ENCODE data around the gene ZNF511. TPM values are rescaled to one million over a fixed set of nuclear protein-coding genes. Genes with fewer than 3 reads are reported as not detected.

ZNF511 gene
- total and polyA plus RNA-seq, 5 experiments from 2014 or later = 38.0 to 80.4 (median 75.9) TPM

DNA sequence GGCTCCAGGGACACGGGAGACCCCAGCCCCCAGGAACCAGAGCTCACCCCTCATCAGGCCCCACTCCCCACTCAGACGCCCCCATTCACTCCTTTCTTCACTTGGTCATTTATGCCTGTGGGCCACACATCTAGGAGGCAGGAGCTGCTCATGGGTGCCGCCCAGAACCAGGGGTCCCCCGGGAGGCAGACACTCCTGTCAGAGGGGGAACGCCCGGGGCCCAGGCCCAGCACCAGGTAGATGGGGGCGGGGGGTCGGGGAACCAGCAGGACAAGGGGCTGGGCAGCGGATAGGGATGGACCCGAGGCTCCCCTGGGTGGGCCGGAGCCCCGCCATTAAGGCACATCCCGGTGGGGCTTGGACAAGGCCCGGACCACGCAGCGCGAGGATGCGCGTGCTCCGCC, 16.1 kb downstream of the ZNF511 start:
- H3K27ac Mint-ChIP-seq = peak overlapping the region in 2 of 10 donors; percentile 39 to 75
- DNase-seq (peak in 1 of 10 donors; percentile 53), ATAC-seq (no peak)
- peaks cover 6 to 51% (median 23%) of the 10 kb centered on the region in 5 donors for H3K27me3 Mint-ChIP-seq
- POLR2A ChIA-PET = interaction anchor here (1.1 kb wide), 1 partner anchor 15 kb away, joined by 3 read pairs; no protein-coding TSS in a partner anchor
- peak overlapping the region in 7 of 10 donors; percentile 29 to 90 (median 48) for H3K4me3 Mint-ChIP-seq
- H3K9me3 Mint-ChIP-seq = peaks cover 0 to 3% (median 0%) of the 10 kb centered on the region in 9 donors
- peaks cover 9 to 19% (median 13%) of the 10 kb centered on the region in 4 donors for H3K4me1 Mint-ChIP-seq
- H3K36me3 Mint-ChIP-seq = no peaks in the 10 kb centered on the region

GRCh38 chr10:133325440-133326222, 16.9 kb downstream of the ZNF511 start:
- Mint-ChIP-seq H3K9me3 (no peaks in the 10 kb centered on the region), H3K36me3 (no peaks in the 10 kb centered on the region), H3K4me1 (peaks cover 7 to 21% (median 15%) of the 10 kb centered on the region in 4 donors), H3K4me3 (peak overlapping the region; percentile 76 to 90 (median 82)), H3K27ac (peak overlapping the region in 6 of 10 donors; percentile 9 to 75 (median 58)), H3K27me3 (peaks cover 6 to 43% (median 18%) of the 10 kb centered on the region in 5 donors)
- POLR2A ChIA-PET = interaction anchor here (1.5 kb wide), 1 partner anchor 10 kb away, joined by 5 read pairs; no protein-coding TSS in a partner anchor
- peak; percentile 14 to 37 for ATAC-seq
- DNase-seq = peak in 5 of 10 donors; percentile 22 to 65 (median 32)

- no peaks in the 10 kb centered on the region for H3K36me3 Mint-ChIP-seq
- peak overlapping the region; percentile 14 to 88 (median 52) for H3K4me3 Mint-ChIP-seq
- peaks cover 7 to 21% (median 15%) of the 10 kb centered on the region in 4 donors for H3K4me1 Mint-ChIP-seq
- no peak for ATAC-seq
- POLR2A ChIA-PET = interaction anchor here (1.5 kb wide), 1 partner anchor 10 kb away, joined by 5 read pairs; no protein-coding TSS in a partner anchor
- H3K27ac Mint-ChIP-seq = no peak overlapping the region
- no peaks in the 10 kb centered on the region for H3K9me3 Mint-ChIP-seq
- peaks cover 6 to 42% (median 22%) of the 10 kb centered on the region in 5 donors for H3K27me3 Mint-ChIP-seq
- no peak for DNase-seq
Observed at GRCh38 chr10:133326223-133326551, 17.5 kb downstream of the ZNF511 start.

DNA sequence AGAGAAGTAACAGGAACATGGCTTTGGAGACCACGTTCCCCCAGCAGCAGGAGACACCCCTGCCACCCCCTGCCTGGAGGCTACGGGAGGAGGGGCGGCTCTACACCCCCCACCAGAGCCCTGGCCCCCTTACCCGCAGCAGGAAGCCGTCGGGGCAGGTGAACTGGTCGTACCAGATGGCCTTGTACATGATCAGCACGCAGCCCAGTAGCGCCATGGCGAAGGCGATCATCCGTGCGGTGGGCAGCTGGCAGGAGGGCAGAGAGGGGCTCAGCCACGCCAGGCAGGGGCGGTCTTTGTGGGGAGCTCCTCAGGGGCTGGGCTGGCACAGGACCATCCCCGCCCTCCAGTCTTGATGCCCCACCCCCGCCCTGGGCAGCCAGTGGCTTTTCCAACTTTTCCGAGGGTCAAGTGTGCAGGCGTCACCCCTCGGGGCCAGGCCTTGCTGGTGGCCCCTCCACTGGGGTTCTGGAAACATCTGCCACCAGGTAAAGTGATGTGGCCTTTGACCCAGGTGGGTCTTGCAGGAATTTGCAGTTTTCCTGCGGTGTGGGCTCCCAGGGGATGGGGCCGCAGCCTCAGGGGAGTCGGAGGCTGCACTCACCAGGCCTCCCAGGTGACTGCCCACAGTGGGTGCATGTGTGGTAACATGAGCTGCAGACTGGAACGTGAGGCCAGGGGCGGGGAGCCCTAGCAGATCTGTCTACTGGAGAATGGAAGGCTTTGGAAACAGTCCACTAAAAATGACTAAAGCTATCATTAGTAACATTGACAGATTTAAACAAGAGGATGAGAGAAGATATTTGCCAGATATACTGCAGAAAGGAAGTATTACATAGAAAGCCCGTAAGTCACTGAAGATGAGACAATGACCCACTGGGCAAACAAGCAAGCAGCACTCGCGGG, 18.3 kb downstream of the ZNF511 start:
- ATAC-seq (no peak), DNase-seq (peak in 1 of 10 donors; percentile 52)
- H3K4me1 Mint-ChIP-seq = peaks cover 7 to 21% (median 15%) of the 10 kb centered on the region in 4 donors
- peak overlapping the region in 3 of 10 donors; percentile 5 to 88 (median 56) for H3K4me3 Mint-ChIP-seq
- H3K36me3 Mint-ChIP-seq = no peaks in the 10 kb centered on the region
- POLR2A ChIA-PET = interaction anchor here (1.0 to 1.5 kb wide), 2 partner anchors 9 to 193 kb away, joined by 4 to 5 read pairs; no protein-coding TSS in a partner anchor
- no peaks in the 10 kb centered on the region for H3K9me3 Mint-ChIP-seq
- peaks cover 6 to 42% (median 22%) of the 10 kb centered on the region in 5 donors for H3K27me3 Mint-ChIP-seq
- peak overlapping the region in 1 of 10 donors; percentile 3 for H3K27ac Mint-ChIP-seq

DNA sequence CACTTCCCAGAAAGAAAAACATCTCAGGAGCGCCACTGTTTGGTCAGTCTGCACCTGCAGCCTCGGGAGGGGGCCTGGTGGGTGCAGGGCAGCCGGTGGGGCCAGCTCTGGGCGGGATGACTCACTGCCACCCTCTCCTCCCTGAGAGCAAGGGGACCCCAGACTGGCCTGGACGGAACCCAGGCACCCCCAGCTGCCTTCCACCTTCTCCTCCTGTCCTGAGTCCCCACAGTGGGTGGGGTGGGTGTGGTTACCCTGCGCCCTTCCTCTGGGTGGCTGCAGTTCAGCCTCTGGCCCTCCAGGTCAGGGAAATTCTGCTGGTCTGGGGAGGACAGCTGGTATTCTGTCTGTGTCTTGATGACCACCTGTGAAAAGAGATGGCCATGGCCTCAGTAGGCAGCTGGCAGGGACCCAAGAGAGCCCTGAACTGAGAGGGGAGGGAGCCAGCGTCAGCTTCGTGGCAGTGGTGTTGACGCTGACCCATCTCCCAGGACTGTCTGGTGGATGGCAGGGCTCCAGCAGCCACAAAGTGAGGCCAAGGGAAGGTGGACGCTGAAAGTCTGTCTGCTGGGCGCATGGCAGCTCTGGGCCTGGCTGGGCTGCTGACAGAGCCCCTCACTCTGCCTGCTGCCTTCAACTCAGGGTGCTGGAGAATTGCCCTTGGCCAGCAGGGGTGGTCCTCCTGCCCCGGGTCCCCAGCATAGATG, 19.1 kb downstream of the ZNF511 start:
- peak in 1 of 10 donors; percentile 45 for DNase-seq
- Mint-ChIP-seq H3K27me3 (peaks cover 6 to 42% (median 29%) of the 10 kb centered on the region in 5 donors), H3K4me3 (no peak overlapping the region), H3K4me1 (peaks cover 7 to 21% (median 15%) of the 10 kb centered on the region in 4 donors), H3K27ac (no peak overlapping the region), H3K36me3 (no peaks in the 10 kb centered on the region), H3K9me3 (peaks cover 0 to 5% (median 0%) of the 10 kb centered on the region in 9 donors)
- no peak for ATAC-seq
- POLR2A ChIA-PET = interaction anchor here (1.0 to 2.2 kb wide), 2 partner anchors 63 to 192 kb away, joined by 4 to 14 read pairs; no protein-coding TSS in a partner anchor

GRCh38 chr10:133328358-133329343, 19.9 kb downstream of the ZNF511 start:
- H3K27me3 Mint-ChIP-seq = peaks cover 6 to 42% (median 31%) of the 10 kb centered on the region in 5 donors
- no peak for ATAC-seq

GRCh38 chr10:133329491-133330202, 20.9 kb downstream of the ZNF511 start:
- peak; percentile 84 to 85 for ATAC-seq
- H3K4me3 Mint-ChIP-seq = peak overlapping the region in 8 of 10 donors; percentile 12 to 80 (median 50)
- H3K4me1 Mint-ChIP-seq = peaks cover 10 to 23% (median 15%) of the 10 kb centered on the region in 4 donors
- H3K9me3 Mint-ChIP-seq = peaks cover 0 to 9% (median 0%) of the 10 kb centered on the region in 9 donors
- POLR2A ChIA-PET = interaction anchor here (1.5 to 2.2 kb wide), 2 partner anchors 22 to 61 kb away, joined by 5 to 14 read pairs; no protein-coding TSS in a partner anchor
- DNase-seq = peak; percentile 72 to 91 (median 84)
- H3K27me3 Mint-ChIP-seq = peaks cover 6 to 42% (median 31%) of the 10 kb centered on the region in 5 donors
- peak overlapping the region in 5 of 10 donors; percentile 29 to 85 (median 51) for H3K27ac Mint-ChIP-seq
- H3K36me3 Mint-ChIP-seq = no peaks in the 10 kb centered on the region

More at GRCh38 chr10:133328358-133329343, 19.9 kb downstream of the ZNF511 start:
- Mint-ChIP-seq H3K4me3 (no peak overlapping the region), H3K27ac (peak overlapping the region in 1 of 10 donors; percentile 66), H3K4me1 (peaks cover 10 to 21% (median 15%) of the 10 kb centered on the region in 4 donors), H3K36me3 (no peaks in the 10 kb centered on the region), H3K9me3 (peaks cover 0 to 9% (median 0%) of the 10 kb centered on the region in 9 donors)
- POLR2A ChIA-PET = interaction anchor here (1.5 to 2.2 kb wide), 2 partner anchors 21 to 62 kb away, joined by 5 to 14 read pairs; no protein-coding TSS in a partner anchor
- peak in 1 of 10 donors; percentile 64 for DNase-seq

GRCh38 chr10:133332936-133333699, 24.4 kb downstream of the ZNF511 start:
- DNase-seq (peak in 1 of 10 donors; percentile 53), ATAC-seq (no peak)
- peaks cover 0 to 9% (median 0%) of the 10 kb centered on the region in 9 donors for H3K9me3 Mint-ChIP-seq
- H3K4me3 Mint-ChIP-seq = peak overlapping the region in 1 of 10 donors; percentile 65
- POLR2A ChIA-PET = no interaction called here
- H3K36me3 Mint-ChIP-seq = no peaks in the 10 kb centered on the region
- H3K27me3 Mint-ChIP-seq = peaks cover 3 to 19% (median 12%) of the 10 kb centered on the region in 5 donors
- H3K27ac Mint-ChIP-seq = peak overlapping the region in 6 of 10 donors; percentile 31 to 85 (median 54)
- H3K4me1 Mint-ChIP-seq = peaks cover 6 to 14% (median 12%) of the 10 kb centered on the region in 4 donors

DNA sequence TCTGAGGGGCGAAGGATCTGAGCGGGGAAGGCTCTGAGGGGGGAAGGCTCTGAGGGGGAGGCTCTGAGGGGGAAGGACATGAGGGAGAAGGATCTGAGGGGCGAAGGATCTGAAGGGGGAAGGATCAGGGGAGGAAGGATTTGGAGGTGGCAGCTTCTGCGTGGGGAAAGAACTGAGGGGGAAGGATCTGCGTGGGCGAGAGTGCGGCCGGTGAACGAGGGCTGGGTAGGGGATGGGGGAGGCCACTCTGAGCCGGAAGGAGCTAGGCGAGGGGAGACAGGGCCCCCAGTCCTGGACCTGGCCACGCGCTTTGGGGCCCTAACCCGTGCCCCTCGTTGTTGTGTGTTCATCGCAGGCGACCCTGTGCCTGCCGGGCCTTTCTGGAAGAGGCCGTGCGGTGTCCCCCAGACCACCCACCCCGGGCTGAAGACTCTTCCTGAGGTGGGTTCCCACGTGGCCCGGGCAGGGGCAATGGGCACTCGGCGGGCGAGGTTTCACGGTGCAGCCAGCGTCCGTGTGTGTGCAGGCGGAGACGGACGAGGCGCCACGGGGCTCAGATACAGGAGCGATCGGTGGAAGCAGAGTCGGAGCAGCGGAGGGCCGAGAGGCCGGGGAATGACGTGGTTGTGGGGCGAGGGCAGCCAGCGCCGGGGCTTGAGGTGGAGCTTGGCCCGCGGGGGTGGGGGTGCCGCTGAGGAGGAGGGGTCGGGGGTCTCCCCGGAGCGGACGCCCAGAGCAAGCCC, 26.0 kb downstream of the ZNF511 start:
- no peaks in the 10 kb centered on the region for H3K36me3 Mint-ChIP-seq
- H3K9me3 Mint-ChIP-seq = peaks cover 0 to 9% (median 0%) of the 10 kb centered on the region in 9 donors
- peak overlapping the region; percentile 56 to 97 (median 92) for H3K27ac Mint-ChIP-seq
- peaks cover 0 to 14% (median under 1%) of the 10 kb centered on the region in 5 donors for H3K27me3 Mint-ChIP-seq
- ATAC-seq (peak; percentile 22 to 34), DNase-seq (peak in 2 of 10 donors; percentile 37 to 38)
- POLR2A ChIA-PET = interaction anchor here (1.6 to 2.4 kb wide), 3 partner anchors 24 to 59 kb away, joined by 3 to 11 read pairs (median 4); partner anchors contain the start of gene MTG1
- H3K4me3 Mint-ChIP-seq = peak overlapping the region in 9 of 10 donors; percentile 61 to 94 (median 77)
- H3K4me1 Mint-ChIP-seq = peaks cover 6 to 12% (median 10%) of the 10 kb centered on the region in 4 donors

Data from naive thymus-derived CD8-positive, alpha-beta T cell (primary cell).